Lower lobe of right lung (tissue), 2 donors: ENCODE measurements around the gene ADAM10. TPM values are rescaled to one million over a fixed set of nuclear protein-coding genes. Genes with fewer than 3 reads are reported as not detected.
A peak's percentile ranks its signal among the peaks of the same experiment; 100 is the strongest.

Source experiments
- ATAC-seq, 2 donors: fragments of 200-7000 bp; cut with Tn5 transposase; one replicate each; pipeline ENCODE4 v1.9.1; 2020 to 2022; ENCODE audit warnings: mild to moderate bottlenecking in 2 of 2, moderate library complexity in 2 of 2
- DNase-seq: peaks from one replicate; pipeline ENCODE4 v3.0.0-alpha.2; 2020
- H3K27ac ChIP-seq: fragments of 200-600 bp; one replicate; pipeline ENCODE4 v1.8.0; 2022
- H3K27me3 ChIP-seq: fragments of 200-600 bp; one replicate; pipeline ENCODE4 v1.8.0; 2022; ENCODE audit warnings: low read depth
- H3K36me3 ChIP-seq: fragments of 200-600 bp; one replicate; pipeline ENCODE4 v1.8.0; 2022; ENCODE audit warnings: mild to moderate bottlenecking
- H3K4me1 ChIP-seq: fragments of 200-600 bp; one replicate; pipeline ENCODE4 v1.8.0; 2022
- H3K4me3 ChIP-seq: fragments of 200-600 bp; one replicate; pipeline ENCODE4 v1.8.0; 2022; ENCODE audit warnings: mild to moderate bottlenecking
- H3K9me3 ChIP-seq: fragments of 200-600 bp; one replicate; pipeline ENCODE4 v1.8.0; 2022
- intact Hi-C: fragments of 100-400 bp; cut with DNase I; formaldehyde crosslinking; loops from one replicate; pipeline ENCODE4 v1.11.0; 2022
- total RNA-seq: library from RNA; stranded (reverse); fragmentation: NEBNext Ultra II Directional; extraction: Animal tissue kit (Norgen Biotek cat#: 25700); gene quantifications from one replicate; pipeline ENCODE4 v1.2.1, GENCODE V29; 2021
- TF ChIP-seq, protein P1 (sequence below): fragments of 200-600 bp; IDR thresholded peaks from one replicate; pipeline ENCODE4 v1.8.0; 2022; ENCODE audit warnings: antibody characterized with exemption, mild to moderate bottlenecking
- donor health status: DM: no; HTN: yes; CAD: no; lungs with severe emphysema.

The ADAM10 gene
- total RNA-seq, 1 donor from 2014 or later = 166 TPM

DNA sequence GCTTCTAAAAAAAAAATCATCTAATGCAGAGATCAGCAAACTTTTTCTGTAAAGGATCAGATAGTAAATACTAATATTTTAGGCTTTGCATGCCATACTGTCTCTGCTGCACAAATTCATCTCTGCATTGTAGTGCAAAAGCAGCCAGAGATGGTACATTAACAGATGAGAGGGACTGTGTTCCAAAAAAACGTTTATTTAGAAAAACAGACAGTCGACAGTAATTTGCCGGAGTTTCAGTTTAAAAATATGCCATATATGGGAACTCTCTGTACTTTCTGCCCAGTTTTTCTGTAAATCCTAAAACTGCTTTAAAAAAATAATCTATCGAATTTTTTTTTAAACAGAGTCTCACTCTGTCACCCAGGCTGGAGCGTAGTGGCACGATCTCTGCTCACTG lies 35.8 kb upstream of the ADAM10 start:
- TF ChIP-seq, protein P1, sequence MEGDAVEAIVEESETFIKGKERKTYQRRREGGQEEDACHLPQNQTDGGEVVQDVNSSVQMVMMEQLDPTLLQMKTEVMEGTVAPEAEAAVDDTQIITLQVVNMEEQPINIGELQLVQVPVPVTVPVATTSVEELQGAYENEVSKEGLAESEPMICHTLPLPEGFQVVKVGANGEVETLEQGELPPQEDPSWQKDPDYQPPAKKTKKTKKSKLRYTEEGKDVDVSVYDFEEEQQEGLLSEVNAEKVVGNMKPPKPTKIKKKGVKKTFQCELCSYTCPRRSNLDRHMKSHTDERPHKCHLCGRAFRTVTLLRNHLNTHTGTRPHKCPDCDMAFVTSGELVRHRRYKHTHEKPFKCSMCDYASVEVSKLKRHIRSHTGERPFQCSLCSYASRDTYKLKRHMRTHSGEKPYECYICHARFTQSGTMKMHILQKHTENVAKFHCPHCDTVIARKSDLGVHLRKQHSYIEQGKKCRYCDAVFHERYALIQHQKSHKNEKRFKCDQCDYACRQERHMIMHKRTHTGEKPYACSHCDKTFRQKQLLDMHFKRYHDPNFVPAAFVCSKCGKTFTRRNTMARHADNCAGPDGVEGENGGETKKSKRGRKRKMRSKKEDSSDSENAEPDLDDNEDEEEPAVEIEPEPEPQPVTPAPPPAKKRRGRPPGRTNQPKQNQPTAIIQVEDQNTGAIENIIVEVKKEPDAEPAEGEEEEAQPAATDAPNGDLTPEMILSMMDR = no peak
- Histone ChIP-seq H3K4me1 (peaks cover 4% of the 10 kb centered on the region), H3K27me3 (no peaks in the 10 kb centered on the region), H3K27ac (no peak overlapping the region), H3K36me3 (peaks cover 14% of the 10 kb centered on the region), H3K4me3 (no peak overlapping the region), H3K9me3 (no peaks in the 10 kb centered on the region)
- ATAC-seq (no peak), DNase-seq (no peak)
- intact Hi-C loops = no loop called here

DNA sequence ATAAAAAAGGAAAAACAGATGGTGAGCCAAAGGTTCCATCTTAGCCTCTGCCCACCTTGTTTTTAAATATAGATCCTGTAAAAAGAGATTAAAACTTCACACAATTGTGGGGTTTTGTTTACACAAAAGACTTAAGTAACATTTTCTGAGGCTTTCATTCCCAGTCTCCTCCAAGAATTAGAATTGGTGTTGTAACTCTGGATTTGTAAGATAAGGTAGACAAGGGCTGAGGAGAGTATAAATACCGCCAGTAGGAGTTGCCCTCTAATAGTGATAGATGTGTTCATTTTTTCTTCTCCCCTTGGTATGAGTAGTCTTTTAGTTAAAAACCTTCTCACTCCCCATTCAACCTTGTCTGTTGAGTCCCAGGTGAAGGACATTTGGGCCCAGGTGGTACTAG lies 30.0 kb upstream of the ADAM10 start:
- Histone ChIP-seq H3K4me3 (no peak overlapping the region), H3K9me3 (no peaks in the 10 kb centered on the region), H3K27ac (no peak overlapping the region), H3K36me3 (no peaks in the 10 kb centered on the region), H3K4me1 (peaks cover 11% of the 10 kb centered on the region), H3K27me3 (no peaks in the 10 kb centered on the region)
- ATAC-seq = no peak
- DNase-seq = no peak
- intact Hi-C loops = no loop called here
- TF ChIP-seq, protein P1 = no peak

DNA sequence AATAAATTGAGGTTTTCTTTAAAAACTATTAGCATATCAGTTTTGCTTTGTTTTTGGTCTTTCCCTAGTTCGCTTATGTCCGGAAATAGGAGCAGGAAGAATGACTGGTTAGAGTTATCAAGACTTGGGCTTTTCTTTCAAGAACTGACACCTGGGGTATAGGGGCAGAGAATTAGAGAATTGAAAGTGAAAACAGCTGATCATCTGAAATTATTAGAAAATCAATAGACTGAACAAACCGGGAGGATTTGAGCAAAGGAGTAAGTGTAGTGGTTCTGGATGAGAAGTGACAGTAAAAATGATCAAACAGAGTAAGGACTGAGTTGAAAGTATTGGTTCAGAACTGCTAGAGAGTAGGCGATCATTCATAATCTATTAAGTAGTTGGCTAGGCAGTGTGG lies 27.6 kb upstream of the ADAM10 start:
- Histone ChIP-seq H3K4me1 (peaks cover 35% of the 10 kb centered on the region), H3K27me3 (no peaks in the 10 kb centered on the region), H3K36me3 (no peaks in the 10 kb centered on the region), H3K9me3 (no peaks in the 10 kb centered on the region), H3K4me3 (no peak overlapping the region), H3K27ac (no peak overlapping the region)
- intact Hi-C loops = no loop called here
- TF ChIP-seq, protein P1 = no peak
- no peak for ATAC-seq
- DNase-seq = no peak

DNA sequence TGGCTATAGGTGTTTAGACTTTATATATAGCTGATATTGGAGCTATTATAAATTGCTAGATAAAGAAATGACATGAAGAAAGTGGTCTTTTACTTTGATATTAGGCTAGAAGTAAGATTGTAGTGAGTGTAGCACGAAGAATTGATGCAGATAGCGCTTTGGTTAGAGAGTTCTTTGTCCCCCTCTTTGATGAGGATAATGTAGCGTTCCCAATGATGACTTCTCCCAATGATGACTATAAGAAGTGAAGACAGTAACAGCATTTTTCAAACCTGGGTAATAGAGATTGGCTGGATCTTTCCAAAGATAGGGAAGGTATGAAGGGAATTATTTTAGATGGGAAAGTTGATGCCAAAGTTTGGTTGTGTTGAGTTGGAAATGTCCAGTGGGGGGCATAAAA lies 25.9 kb upstream of the ADAM10 start:
- H3K9me3 ChIP-seq = no peaks in the 10 kb centered on the region
- no peak overlapping the region for H3K27ac ChIP-seq
- intact Hi-C loops = no loop called here
- peaks cover 40% of the 10 kb centered on the region for H3K4me1 ChIP-seq
- no peak overlapping the region for H3K4me3 ChIP-seq
- no peaks in the 10 kb centered on the region for H3K27me3 ChIP-seq
- ATAC-seq = no peak
- no peak for DNase-seq
- TF ChIP-seq, protein P1 = no peak
- no peaks in the 10 kb centered on the region for H3K36me3 ChIP-seq

DNA sequence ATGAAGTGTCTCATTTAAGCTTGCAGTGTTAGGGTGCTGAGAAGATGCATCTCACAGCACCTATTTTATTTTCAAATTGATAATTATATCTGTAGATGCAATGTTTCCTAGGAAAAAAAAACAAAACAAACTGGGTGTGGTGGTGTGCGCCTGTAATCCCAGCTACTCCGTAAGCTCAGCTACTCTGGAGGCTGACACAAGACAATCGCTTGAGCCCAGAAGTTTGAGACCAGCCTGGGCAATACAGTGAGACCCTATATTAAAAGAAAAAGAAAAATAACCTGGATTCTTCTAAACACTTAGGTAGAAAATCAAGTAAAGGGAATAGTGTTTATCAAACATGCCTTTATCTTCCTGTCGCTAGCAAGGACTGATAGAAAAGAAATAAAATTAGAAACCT lies 23.5 kb upstream of the ADAM10 start:
- H3K27ac ChIP-seq = peak overlapping the region; percentile 7
- H3K36me3 ChIP-seq = no peaks in the 10 kb centered on the region
- intact Hi-C loops = no loop called here

More for the DNA sequence above, 23.5 kb upstream of the ADAM10 start:
- no peaks in the 10 kb centered on the region for H3K27me3 ChIP-seq
- peak overlapping the region; percentile 74 for H3K4me3 ChIP-seq
- DNase-seq (no peak), ATAC-seq (no peak)
- H3K9me3 ChIP-seq = no peaks in the 10 kb centered on the region
- TF ChIP-seq, protein P1 = no peak
- H3K4me1 ChIP-seq = peaks cover 45% of the 10 kb centered on the region
